HG02840 (cell line): ENCODE data around the gene ETHE1.

Experiments used
- ATAC-seq: cut with Tn5 transposase; IDR thresholded peaks from one replicate; pipeline ENCODE4 v1.9.1; 2021; ENCODE audit warnings: mild to moderate bottlenecking, moderate library complexity, moderate number of reproducible peaks; ENCODE audit not compliant: unreplicated experiment, low FRiP score

Gene ETHE1

GRCh38 chr19:43498233-43498842, 28.7 kb downstream of the ETHE1 start:
- ATAC-seq = no peak

- ATAC-seq = no peak
Measured at GRCh38 chr19:43496960-43497359, 30.0 kb downstream of the ETHE1 start.

GRCh38 chr19:43495082-43495481, 31.9 kb downstream of the ETHE1 start:
- ATAC-seq = no peak

GRCh38 chr19:43490759-43491158, 36.2 kb downstream of the ETHE1 start:
- ATAC-seq = no peak

DNA sequence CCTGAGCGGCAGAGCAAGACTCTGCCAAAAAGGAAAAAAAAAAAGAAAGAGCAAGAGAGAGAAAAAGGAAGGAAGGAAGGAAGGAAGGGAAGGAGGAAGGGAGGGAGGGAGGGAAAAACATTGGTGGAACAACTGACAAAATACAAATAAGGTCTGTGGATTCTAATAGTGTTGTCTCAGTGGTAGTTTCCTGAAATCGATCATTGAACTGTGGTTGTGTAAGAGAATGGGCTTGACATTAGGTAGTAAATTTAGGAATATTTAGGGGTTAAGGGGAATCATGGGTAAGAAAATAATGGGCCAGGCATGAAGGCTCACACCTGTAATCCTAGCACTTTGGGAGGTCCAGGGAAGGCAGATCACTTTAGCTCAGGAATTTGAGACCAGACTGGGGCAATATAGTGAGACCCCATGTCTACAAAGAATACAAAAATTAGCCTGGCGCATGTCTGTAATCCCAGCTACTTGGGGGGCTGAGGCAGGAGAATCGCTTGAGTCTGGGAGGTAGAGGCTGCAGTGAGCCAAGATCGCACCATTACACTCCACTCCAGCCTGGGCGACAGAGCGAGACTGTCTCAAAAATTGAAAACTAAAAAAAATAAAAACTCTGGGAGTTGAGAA, 36.9 kb downstream of the ETHE1 start:
- no peak for ATAC-seq

- ATAC-seq = no peak
Measured at GRCh38 chr19:43489310-43489709, 37.7 kb downstream of the ETHE1 start.

- ATAC-seq = no peak
Measured at GRCh38 chr19:43488179-43488578, 38.8 kb downstream of the ETHE1 start.

GRCh38 chr19:43486412-43486811, 40.6 kb downstream of the ETHE1 start:
- ATAC-seq = no peak

DNA sequence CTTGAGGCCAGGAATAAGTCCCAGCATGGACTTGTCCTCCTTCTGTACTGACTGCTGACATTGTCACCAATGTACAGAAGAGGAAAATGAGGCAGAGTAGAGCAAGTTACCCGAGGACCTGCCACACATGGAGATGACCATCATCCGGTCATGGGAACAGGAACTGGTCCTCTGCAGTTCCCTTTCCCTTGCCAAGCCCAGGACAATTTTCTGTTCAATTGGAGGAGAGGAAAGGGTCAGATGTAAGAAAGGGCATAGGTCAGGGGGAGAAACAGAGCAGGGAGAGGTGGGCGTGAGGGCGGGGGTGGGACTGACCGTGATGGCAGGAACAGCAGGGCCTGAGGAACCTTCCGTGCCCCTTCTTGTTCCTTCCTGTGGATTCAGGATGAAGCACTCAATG, 41.0 kb downstream of the ETHE1 start:
- ATAC-seq = no peak

DNA sequence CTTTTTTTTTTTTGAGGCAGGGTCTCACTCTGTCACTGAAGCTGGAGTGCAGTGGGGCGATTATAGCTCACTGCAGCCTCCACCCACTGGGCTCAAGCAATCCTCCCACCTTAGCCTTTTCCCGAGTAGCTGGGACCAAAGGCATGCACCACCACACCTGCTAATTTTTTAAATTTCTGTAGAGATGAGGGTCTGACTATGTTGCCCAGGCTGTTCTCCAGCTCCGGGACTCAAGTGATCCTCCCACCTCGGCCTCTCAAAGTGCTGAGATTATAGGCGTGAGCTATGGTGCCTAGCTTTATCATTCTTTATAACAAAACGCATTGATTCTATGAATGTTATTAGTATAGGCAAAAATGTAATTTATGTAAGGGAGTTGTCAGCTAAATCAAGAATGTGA, 43.7 kb downstream of the ETHE1 start:
- ATAC-seq = no peak

- ATAC-seq = no peak
Measured at GRCh38 chr19:43482193-43482592, 44.8 kb downstream of the ETHE1 start.

DNA sequence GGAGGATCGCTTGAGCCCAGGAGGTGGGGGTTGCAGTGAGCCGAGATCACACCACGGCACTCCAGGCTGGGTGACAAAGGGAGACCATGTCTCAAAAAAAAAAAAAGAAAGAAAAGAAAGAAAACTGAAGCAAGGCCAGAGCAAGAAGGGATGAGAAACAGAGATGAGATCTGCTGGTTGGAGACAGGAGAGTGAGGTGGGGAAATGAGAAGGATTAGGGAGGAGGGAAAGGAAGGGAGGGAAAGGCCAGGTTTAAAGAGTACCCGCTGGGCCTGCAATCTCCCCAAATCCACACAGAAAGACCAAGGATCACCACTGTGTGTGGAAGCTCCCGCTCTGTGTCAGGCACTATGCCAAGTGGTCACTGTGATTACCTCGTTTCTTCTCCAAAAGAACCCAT, 45.3 kb downstream of the ETHE1 start:
- no peak for ATAC-seq

DNA sequence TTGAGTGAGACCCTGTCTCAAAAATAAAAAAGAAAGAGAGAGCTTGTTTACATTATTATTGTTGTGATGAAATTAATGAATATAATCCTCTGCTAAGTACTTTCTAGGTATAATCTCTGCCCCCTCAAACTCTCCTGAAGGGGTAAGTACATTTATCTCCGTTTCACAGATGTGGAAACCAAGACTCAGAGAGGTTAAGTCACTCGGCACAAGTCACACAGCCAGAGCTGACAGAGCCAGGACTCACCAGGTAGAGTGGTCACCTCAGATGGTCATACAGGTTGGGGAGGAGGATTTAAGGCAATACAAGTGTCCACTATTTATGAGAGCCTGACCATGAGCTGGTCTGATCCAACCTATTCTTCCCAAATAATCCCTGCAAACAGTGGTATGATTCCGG, 46.4 kb downstream of the ETHE1 start:
- no peak for ATAC-seq

DNA sequence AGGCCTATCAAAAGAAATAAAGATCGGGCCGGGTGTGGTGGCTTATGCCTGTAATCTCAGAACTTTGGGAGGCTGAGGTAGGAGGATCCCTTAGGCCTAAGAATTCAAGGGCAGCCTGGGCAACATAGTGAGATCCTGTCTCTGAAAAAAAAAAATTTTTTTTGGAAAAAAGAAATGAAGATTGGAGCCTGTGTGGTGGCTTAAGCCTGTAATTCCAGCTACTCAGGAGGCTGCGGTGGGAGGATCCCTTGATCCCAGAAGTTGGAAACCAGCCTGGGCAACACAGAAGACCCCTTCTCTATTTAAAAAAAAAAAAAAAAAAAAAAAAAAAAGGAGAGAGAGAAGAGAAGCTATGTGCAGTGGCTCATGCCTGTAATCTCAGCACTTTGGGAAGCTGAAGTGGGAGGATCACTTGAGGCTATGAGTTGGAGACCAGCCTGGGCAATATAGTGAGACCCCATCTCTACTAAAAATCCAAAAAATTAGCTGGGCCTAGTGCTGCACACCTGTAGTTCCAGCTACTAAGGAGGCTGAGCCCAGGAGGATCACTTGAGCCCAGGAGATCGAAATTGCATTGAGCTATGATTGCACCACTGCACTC, 46.9 kb downstream of the ETHE1 start:
- ATAC-seq = no peak

GRCh38 chr19:43479226-43479625, 47.8 kb downstream of the ETHE1 start:
- no peak for ATAC-seq

DNA sequence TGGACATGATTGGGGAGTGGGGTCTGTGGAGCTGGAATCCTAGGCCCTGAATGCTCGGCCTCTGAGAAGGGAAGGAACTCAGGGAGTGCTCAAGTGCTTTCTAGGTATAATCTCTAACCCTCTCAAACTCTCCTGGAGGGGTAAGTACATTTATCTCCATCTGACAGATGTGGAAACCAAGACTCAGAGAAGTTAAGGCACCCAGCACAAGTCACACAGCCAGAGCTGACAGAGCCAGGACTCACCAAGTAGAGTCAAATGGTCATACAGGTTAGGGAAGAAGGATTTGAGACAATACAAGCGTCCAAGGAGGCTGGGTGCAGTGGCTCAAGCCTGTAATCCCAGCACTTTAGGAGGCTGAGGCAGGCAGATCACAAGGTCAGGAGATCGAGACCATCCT, 48.7 kb downstream of the ETHE1 start:
- ATAC-seq = no peak

DNA sequence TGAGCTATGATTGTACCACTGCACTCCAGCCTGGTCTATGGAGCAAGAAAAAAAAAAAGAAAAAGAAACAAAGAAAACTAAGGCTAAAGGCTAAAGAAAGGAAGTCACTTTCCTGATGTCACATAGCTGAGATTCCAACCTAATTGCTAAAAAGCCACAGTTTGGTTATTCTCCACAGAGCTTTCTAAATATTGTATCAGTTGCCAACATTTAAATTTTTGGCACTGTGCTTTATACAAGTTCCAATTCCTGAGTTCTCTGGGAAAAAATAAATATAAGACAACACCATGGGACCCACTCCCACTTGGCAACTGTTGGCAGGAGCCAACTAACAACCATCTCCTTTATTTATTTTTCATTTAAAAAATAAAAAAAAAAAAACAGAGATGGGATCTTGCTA, 50.4 kb downstream of the ETHE1 start:
- ATAC-seq = no peak

DNA sequence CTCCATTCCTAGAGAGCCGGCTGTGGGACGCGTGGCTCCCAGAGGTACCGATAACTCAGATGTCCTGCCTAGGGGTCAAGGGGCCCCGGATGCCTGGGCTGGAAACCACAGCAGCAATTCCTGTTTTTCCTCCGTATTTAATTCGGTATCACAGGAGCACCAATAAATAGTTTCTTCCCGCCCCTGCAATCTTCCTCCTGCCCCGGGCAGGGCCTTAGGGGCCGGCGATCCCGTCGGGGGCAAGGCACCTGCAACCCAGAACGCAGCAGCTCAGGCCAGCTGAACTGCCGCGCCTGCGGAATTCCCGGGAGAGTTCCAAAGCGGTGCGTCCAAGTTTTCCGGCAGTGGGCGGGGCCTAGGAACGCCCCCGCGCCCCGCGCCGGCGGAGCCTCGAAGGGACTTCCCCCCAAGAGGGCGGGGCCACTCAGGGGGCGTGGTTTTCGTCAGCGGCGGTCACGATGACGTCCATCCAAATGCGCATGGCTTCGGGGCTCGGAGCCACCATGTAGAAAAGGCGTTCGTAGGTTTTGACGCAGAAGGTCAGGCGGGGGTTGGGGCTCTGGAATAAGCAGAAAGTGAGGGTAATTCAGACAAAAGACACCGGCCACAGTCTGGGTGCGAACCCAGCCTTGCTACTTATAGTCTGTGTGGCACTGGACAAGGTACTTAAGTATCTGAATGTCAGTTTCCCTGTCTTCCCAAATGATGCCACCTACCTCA, 51.9 kb downstream of the ETHE1 start:
- no peak for ATAC-seq

DNA sequence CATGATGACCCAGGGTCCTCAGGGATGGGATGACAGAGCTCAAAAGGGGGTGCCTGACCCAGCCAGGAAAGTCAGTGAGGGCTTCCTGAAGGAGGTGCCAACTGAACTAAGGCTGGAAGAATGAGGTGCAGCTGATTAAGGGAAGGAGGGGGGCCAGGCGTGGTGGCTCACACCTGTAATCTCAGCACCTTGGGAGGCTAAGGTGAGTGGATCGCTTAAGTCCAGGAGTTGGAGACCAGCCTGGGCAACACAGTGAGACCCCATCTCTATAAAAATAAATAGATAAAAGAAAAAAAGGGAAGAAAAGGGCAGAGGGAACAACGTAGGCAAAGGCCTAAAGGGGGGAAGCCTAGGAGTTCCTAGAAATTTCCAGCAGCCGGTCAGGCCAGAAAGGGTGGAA, 52.5 kb downstream of the ETHE1 start:
- ATAC-seq = no peak

GRCh38 chr19:43471091-43471490, 55.9 kb downstream of the ETHE1 start:
- no peak for ATAC-seq

DNA sequence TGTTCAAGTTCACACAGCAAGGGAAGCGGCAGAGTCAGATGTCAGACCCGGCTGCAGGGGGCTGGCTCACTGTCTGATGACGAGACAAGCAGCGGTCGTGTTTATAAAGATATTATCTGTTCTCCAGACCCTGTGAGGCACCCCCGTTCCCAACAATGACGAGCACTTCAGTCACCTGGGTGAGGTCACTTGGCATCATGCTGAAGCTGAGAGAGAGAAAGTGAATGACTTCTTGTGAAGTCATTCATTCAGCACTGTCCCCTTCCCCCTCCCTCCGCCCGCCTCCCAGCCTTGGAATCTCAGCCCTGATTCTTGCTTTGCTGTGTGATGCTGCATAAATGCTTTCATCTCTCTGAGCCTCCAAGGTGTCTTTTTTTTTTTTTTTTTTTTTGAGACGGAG, 56.7 kb downstream of the ETHE1 start:
- ATAC-seq = no peak

DNA sequence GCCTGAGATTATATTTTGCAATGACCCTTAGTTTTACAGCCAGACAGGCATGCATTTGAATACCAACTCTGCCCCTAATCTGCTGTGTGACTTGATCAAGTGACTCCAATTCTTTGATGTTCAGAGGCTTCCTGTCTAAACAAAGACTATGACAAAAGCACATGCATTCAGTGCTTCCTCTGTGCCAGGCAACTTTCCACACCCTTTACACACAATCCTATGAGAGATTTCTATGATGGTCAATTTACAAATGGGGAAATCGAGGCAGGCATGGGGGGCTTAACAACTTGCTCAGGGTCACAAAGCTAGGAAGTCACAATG, 57.9 kb downstream of the ETHE1 start:
- ATAC-seq = no peak
